H9 (cell line): Measurements from ENCODE around the gene ZBTB38. TPM values are rescaled to one million over a fixed set of nuclear protein-coding genes. Genes with fewer than 3 reads are reported as not detected.

Source experiments
- DNase-seq: peaks from one replicate; pipeline ENCODE4 v3.0.0-alpha.2; 2017
- H2AFZ ChIP-seq: one replicate; pipeline ENCODE4 v1.6.1; 2013; ENCODE audit warnings: mild to moderate bottlenecking, low read length, control low read depth, moderate library complexity
- H2AK5ac ChIP-seq: 2 replicates; pipeline ENCODE4 v1.6.1; 2013; ENCODE audit warnings: low read length, control low read depth, mixed read lengths; ENCODE audit not compliant: insufficient read length
- H2BK120ac ChIP-seq: one replicate; pipeline ENCODE4 v1.6.1; 2013; ENCODE audit warnings: low read depth, mild to moderate bottlenecking, low read length, control low read depth, inconsistent platforms; ENCODE audit not compliant: poor library complexity, severe bottlenecking
- H2BK12ac ChIP-seq: 2 replicates; pipeline ENCODE4 v1.6.1; 2013; ENCODE audit warnings: low read length, control low read depth, mixed read lengths, low read depth; ENCODE audit not compliant: insufficient read length
- H2BK15ac ChIP-seq: 2 replicates; pipeline ENCODE4 v1.6.1; 2013; ENCODE audit warnings: low read depth, low read length, control low read depth
- H2BK20ac ChIP-seq: one replicate; pipeline ENCODE4 v1.6.1; 2013; ENCODE audit warnings: low read depth, mild to moderate bottlenecking, low read length, control low read depth, inconsistent platforms; ENCODE audit not compliant: poor library complexity, severe bottlenecking
- H2BK5ac ChIP-seq: 2 replicates; pipeline ENCODE4 v1.6.1; 2013; ENCODE audit warnings: low read length, control low read depth, mixed read lengths; ENCODE audit not compliant: insufficient read length
- H3K14ac ChIP-seq: 2 replicates; pipeline ENCODE4 v1.6.1; 2013; ENCODE audit warnings: low read length, control low read depth; ENCODE audit not compliant: insufficient read depth
- H3K18ac ChIP-seq: 2 replicates; pipeline ENCODE4 v1.6.1; 2013; ENCODE audit warnings: low read depth, mild to moderate bottlenecking, mixed read lengths, low read length, control low read depth; ENCODE audit not compliant: insufficient read length
- H3K23ac ChIP-seq: 2 replicates; pipeline ENCODE4 v1.6.1; 2013; ENCODE audit warnings: low read length, control low read depth, mixed read lengths, low read depth; ENCODE audit not compliant: insufficient read length
- H3K23me2 ChIP-seq: 2 replicates; pipeline ENCODE4 v1.6.1; 2013; ENCODE audit warnings: low read depth, mild to moderate bottlenecking, mixed read lengths, low read length, control low read depth; ENCODE audit not compliant: insufficient read length, poor library complexity, severe bottlenecking
- H3K27ac ChIP-seq: 2 replicates; pipeline ENCODE4 v1.5.1; 2013; ENCODE audit warnings: low read length, control low read depth, mixed read lengths, low read depth; ENCODE audit not compliant: insufficient read length
- H3K27me3 ChIP-seq: 2 replicates; pipeline ENCODE4 v1.6.1; 2013; ENCODE audit warnings: low read length, control low read depth, inconsistent platforms; ENCODE audit not compliant: insufficient read depth
- H3K4ac ChIP-seq: 2 replicates; pipeline ENCODE4 v1.6.1; 2013; ENCODE audit warnings: low read depth, mild to moderate bottlenecking, control low read depth, inconsistent platforms, low read length, moderate library complexity
- H3K4me1 ChIP-seq: 2 replicates; pipeline ENCODE4 v1.6.1; 2013; ENCODE audit warnings: low read length, control low read depth, inconsistent platforms; ENCODE audit not compliant: insufficient read depth
- H3K4me2 ChIP-seq: 2 replicates; pipeline ENCODE4 v1.6.1; 2013; ENCODE audit warnings: low read length, control low read depth, mixed read lengths; ENCODE audit not compliant: insufficient read length, insufficient read depth
- H3K56ac ChIP-seq: 2 replicates; pipeline ENCODE4 v1.6.1; 2013; ENCODE audit warnings: low read depth, mild to moderate bottlenecking, mixed read lengths, low read length, control low read depth; ENCODE audit not compliant: insufficient read length
- H3K79me1 ChIP-seq: 2 replicates; pipeline ENCODE4 v1.6.1; 2013; ENCODE audit warnings: low read depth, mild to moderate bottlenecking, moderate library complexity, low read length, control low read depth, inconsistent platforms; ENCODE audit not compliant: insufficient read depth, poor library complexity, severe bottlenecking
- H3K79me2 ChIP-seq: 2 replicates; pipeline ENCODE4 v1.6.1; 2013; ENCODE audit warnings: low read length, control low read depth, inconsistent platforms; ENCODE audit not compliant: insufficient read depth
- H3K9ac ChIP-seq: 2 replicates; pipeline ENCODE4 v1.6.1; 2013; ENCODE audit warnings: low read length, control low read depth, mixed read lengths; ENCODE audit not compliant: insufficient read length; ENCODE audit errors: extremely low read depth
- H3K9me3 ChIP-seq: one replicate; pipeline ENCODE4 v1.6.1; 2013; ENCODE audit warnings: low read depth, low read length, inconsistent platforms; ENCODE audit not compliant: control insufficient read depth
- H3T11ph ChIP-seq: one replicate; pipeline ENCODE4 v1.6.1; 2013; ENCODE audit warnings: mild to moderate bottlenecking, low read length, control low read depth, inconsistent platforms
- H4K20me1 ChIP-seq: one replicate; pipeline ENCODE4 v1.6.1; 2013; ENCODE audit not compliant: control insufficient read depth, insufficient read length, insufficient read depth
- H4K5ac ChIP-seq: 2 replicates; pipeline ENCODE4 v1.6.1; 2013; ENCODE audit warnings: low read depth, mild to moderate bottlenecking, mixed read lengths, low read length, control low read depth; ENCODE audit not compliant: insufficient read length
- H4K8ac ChIP-seq: replicated peaks from 2 replicates; pipeline ENCODE4 v1.6.1; 2013; ENCODE audit warnings: low read length, control low read depth, mixed read lengths, low read depth; ENCODE audit not compliant: insufficient read length
- H4K91ac ChIP-seq: 2 replicates; pipeline ENCODE4 v1.6.1; 2013; ENCODE audit warnings: low read depth, mild to moderate bottlenecking, moderate library complexity, mixed read lengths, low read length, control low read depth; ENCODE audit not compliant: insufficient read length
- H3K27ac Mint-ChIP-seq, 3 experiments: 2 replicates in 2 of 3; 3 replicates in 1 of 3; pipeline ENCODE4 v1.8.0; 2020 to 2021; ENCODE audit warnings: mixed read lengths in 3 of 3, mild to moderate bottlenecking in 1 of 3, moderate library complexity in 1 of 3
- H3K27me3 Mint-ChIP-seq: 2 replicates; pipeline ENCODE4 v1.8.0; 2021; ENCODE audit warnings: low read depth, mild to moderate bottlenecking, moderate library complexity, mixed read lengths
- H3K36me3 Mint-ChIP-seq, 3 experiments: 2 replicates in 2 of 3; 3 replicates in 1 of 3; pipeline ENCODE4 v1.8.0; 2020 to 2021; ENCODE audit warnings: low read depth in 3 of 3, mixed read lengths in 3 of 3; ENCODE audit not compliant: insufficient read depth in 1 of 3
- H3K4me1 Mint-ChIP-seq, 2 experiments: 2 replicates each; pipeline ENCODE4 v1.8.0; 2020; ENCODE audit warnings: mixed read lengths in 2 of 2
- H3K4me3 Mint-ChIP-seq, 2 experiments: 2 replicates in 1 of 2; 3 replicates in 1 of 2; pipeline ENCODE4 v1.8.0; 2020 to 2021; ENCODE audit warnings: mild to moderate bottlenecking in 2 of 2, mixed read lengths in 2 of 2, moderate library complexity in 1 of 2
- H3K9me3 Mint-ChIP-seq, 2 experiments: 2 replicates in 1 of 2; 3 replicates in 1 of 2; pipeline ENCODE4 v1.8.0; 2020; ENCODE audit warnings: mild to moderate bottlenecking in 2 of 2, mixed read lengths in 2 of 2, moderate library complexity in 1 of 2
- total RNA-seq: library from RNA; stranded (reverse); gene quantifications from 2 replicates; pipeline ENCODE4 v1.2.1, GENCODE V29; 2021
- TF ChIP-seq, protein P1 (sequence below): fragments of 200-600 bp; sonication (generic); conservative IDR thresholded peaks from 3 replicates; pipeline ENCODE4 v1.8.0; 2021; ENCODE audit warnings: antibody characterized with exemption, mild to moderate bottlenecking

ZBTB38 gene
- total RNA-seq, 1 experiment from 2014 or later: 14.6 TPM

DNA sequence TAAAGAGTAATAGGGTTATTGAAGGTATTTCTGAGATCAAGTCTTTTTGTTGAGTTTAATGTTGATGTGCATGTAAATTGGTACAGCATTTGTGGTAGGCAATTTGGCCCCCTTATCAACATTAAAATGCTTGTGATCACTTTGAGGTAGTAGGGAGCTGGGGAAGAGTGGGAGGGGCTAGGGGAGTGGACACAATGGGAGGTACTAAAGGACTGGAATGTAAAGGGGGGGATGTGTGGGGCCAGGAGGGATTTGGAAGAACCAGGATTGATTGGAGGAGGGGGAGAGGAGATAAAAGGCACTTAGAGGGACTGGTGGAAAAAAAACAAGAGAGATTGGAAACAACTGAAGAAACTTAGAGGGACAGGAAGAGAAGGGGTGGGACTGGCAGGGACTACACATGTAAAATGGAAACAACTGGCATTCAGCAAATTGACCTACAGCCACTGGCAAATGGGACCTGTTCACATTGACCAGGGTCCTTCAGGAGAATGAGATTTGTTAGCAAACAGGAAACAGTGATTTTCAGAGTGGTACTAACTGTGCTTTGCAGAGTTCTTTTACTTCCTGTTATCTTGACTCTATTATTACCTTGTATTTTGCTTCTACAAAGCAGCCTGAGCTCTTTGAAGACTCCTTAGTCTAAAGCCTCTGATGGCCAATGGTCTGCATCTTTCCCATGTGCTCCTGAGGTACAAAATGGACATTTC lies 47.8 kb upstream of the ZBTB38 start:
- Histone ChIP-seq H2AFZ (no peak overlapping the region), H3K23ac (no peak overlapping the region), H3K4me2 (no peak overlapping the region)

More for the DNA sequence above, 47.8 kb upstream of the ZBTB38 start:
- H3K4me1 Mint-ChIP-seq: peaks cover 5% of the 10 kb centered on the region in 2 experiments
- no peaks in the 10 kb centered on the region; the same call in 1 of the 2 replicates for H3K27me3 Mint-ChIP-seq
- Histone ChIP-seq H2BK15ac (no peak overlapping the region), H2AK5ac (no peak overlapping the region), H3K4me1 (no peaks in the 10 kb centered on the region), H3K27me3 (no peaks in the 10 kb centered on the region), H3K18ac (no peak overlapping the region), H3K79me1 (no peaks in the 10 kb centered on the region), H3K9me3 (no peaks in the 10 kb centered on the region), H4K20me1 (no peaks in the 10 kb centered on the region), H3K79me2 (no peaks in the 10 kb centered on the region), H3K56ac (no peak overlapping the region), H3K27ac (no peak overlapping the region), H3K9ac (no peak overlapping the region), H2BK5ac (no peak overlapping the region), H2BK120ac (no peak overlapping the region), H4K8ac (no peak overlapping the region), H2BK20ac (no peak overlapping the region), H3K4ac (no peak overlapping the region), H4K91ac (no peak overlapping the region), H3K14ac (no peak overlapping the region), H3T11ph (no peak overlapping the region), H4K5ac (no peak overlapping the region), H2BK12ac (no peak overlapping the region), H3K23me2 (no peaks in the 10 kb centered on the region)
- H3K27ac Mint-ChIP-seq: no peak overlapping the region; a peak in 2 of 7 replicates
- H3K4me3 Mint-ChIP-seq: no peak overlapping the region
- TF ChIP-seq, protein P1, sequence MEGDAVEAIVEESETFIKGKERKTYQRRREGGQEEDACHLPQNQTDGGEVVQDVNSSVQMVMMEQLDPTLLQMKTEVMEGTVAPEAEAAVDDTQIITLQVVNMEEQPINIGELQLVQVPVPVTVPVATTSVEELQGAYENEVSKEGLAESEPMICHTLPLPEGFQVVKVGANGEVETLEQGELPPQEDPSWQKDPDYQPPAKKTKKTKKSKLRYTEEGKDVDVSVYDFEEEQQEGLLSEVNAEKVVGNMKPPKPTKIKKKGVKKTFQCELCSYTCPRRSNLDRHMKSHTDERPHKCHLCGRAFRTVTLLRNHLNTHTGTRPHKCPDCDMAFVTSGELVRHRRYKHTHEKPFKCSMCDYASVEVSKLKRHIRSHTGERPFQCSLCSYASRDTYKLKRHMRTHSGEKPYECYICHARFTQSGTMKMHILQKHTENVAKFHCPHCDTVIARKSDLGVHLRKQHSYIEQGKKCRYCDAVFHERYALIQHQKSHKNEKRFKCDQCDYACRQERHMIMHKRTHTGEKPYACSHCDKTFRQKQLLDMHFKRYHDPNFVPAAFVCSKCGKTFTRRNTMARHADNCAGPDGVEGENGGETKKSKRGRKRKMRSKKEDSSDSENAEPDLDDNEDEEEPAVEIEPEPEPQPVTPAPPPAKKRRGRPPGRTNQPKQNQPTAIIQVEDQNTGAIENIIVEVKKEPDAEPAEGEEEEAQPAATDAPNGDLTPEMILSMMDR: no peak
- DNase-seq: no peak
- peaks cover 13 to 19% of the 10 kb centered on the region in 2 experiments for H3K9me3 Mint-ChIP-seq
- H3K36me3 Mint-ChIP-seq: peaks cover 7 to 16% (median 9%) of the 10 kb centered on the region in 3 experiments; a peak in 6 of 7 replicates
